GM19372 (cell line): ENCODE results near the gene C4orf17.

Experiments
- ATAC-seq: cut with Tn5 transposase; IDR thresholded peaks from one replicate; pipeline ENCODE4 v1.9.1; 2021; ENCODE audit warnings: mild to moderate bottlenecking, low read depth, moderate library complexity; ENCODE audit not compliant: unreplicated experiment

C4orf17 gene

DNA sequence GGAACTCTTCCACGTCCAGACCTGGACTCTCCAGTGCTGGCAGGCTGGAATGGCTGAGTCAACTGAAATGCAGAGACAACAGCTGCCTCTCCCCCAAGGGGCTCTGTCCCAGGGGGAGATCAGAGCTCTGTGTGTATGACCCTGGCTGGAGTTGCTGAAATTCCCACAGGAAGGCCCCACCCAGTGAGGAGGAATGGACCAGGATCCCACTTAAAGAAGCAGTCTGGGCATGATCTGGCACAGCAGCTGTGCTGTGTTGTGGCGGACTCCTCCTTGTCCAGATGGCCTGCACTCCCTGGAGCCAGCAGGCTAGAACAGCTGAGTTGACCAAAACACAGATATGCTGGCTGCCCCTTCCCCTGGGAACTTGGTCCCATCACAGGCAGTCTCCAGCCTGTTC lies 25.4 kb downstream of the C4orf17 start:
- ATAC-seq = no peak

DNA sequence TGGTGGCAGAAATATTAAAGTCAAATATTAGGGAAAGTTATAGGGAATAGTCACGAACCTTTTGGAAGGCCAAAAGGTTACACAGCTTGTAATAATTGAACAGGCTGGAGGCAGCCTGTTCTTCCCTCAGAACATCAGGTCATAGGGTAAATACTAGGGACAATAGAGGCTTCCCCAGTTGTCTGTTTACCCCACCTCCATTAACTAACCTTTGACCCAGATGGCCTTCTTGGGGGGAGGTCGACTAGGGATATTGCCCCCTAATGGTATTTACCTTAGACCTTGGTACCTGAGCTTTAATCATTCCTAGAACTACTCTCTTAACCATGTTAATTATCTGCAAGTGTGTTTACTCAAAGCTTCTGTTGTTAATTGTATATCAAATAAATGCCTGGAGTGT lies 26.0 kb downstream of the C4orf17 start:
- ATAC-seq = no peak

- ATAC-seq = no peak
Observed at GRCh38 chr4:99537674-99538073, 26.9 kb downstream of the C4orf17 start.

GRCh38 chr4:99540277-99540939 lies 29.6 kb downstream of the C4orf17 start:
- ATAC-seq = no peak

GRCh38 chr4:99552872-99553271 lies 42.1 kb downstream of the C4orf17 start:
- no peak for ATAC-seq

DNA sequence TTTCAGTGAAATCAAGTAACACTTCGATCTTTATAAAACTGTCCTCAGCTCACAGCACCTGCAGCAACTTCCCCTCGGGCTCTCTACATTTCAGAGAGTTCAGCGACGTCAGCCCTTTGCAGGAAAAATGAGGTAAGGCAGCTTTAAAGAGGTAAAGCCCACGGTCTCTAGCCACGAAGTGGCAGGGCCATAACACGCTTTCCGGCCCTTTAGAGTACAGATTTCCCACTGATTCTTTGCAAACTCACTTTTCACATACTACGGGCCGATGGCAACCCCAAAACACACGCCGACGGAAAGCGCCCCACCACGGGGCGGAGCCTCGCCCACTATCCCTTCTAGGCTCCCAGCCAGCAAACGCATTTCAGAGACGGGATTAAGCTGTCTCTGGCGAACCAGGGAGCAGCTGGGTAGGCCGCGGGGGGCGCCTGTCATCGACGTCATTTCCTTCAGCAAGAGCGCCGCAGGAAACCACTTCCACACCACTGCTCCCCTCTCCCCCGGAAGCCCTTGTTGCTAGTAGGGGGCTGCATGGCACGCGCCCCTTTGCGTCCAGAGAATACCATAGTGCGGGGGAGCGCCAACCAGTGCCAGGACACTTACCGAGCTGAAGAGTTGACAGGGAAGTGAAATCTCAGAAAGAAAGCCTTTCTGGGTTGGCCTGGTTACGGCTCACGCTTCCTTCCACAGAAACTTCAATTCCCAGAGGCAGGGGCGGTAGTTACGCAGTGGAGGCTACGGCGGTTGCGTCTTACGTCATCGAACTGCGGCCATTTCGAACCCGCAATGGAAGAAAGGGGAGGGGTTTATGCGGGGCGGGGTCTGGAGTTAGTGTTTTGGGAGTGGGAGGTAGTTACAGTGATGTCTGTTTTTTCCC lies 52.7 kb downstream of the C4orf17 start, which contains the start of gene TRMT10A:
TRMT10A (minus strand) TSS at position 730 of the 877 bp plus-strand sequence. CDS start 4,701 bp downstream, outside the sequence.
- peak; percentile 91 for ATAC-seq

GRCh38 chr4:99564921-99565320 lies 54.1 kb downstream of the C4orf17 start:
- no peak for ATAC-seq

DNA sequence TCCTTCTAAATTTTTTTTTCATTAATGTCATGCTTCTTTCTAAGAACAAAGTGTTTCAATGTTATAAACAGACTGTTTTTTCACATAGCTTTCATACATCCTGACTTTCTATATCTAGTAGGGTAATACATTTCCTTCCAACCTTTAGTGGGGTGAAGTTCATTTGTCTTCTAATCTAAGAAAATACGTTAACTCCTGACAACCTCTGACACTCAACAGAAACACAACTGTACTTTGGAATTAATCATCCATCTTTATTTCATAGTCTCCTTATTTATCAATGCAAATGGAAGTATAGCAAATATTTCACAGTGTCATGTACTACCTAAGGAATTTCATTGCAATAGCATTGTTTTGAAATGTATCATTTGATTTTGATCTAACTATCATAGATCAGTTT lies 61.1 kb downstream of the C4orf17 start:
- ATAC-seq = no peak

GRCh38 chr4:99572527-99573240 lies 61.9 kb downstream of the C4orf17 start:
- no peak for ATAC-seq

GRCh38 chr4:99573735-99574368 lies 63.0 kb downstream of the C4orf17 start:
- no peak for ATAC-seq

- ATAC-seq = peak; percentile 68
Observed at GRCh38 chr4:99574530-99575324, 63.9 kb downstream of the C4orf17 start, which contains the start of gene MTTP. MTTP (plus strand) TSS chr4:99574824; CDS start chr4:99574910, 86 bp downstream.

- no peak for ATAC-seq
Observed at GRCh38 chr4:99578714-99579113, 67.9 kb downstream of the C4orf17 start.

- ATAC-seq = no peak
Observed at GRCh38 chr4:99585516-99585915, 74.7 kb downstream of the C4orf17 start.

DNA sequence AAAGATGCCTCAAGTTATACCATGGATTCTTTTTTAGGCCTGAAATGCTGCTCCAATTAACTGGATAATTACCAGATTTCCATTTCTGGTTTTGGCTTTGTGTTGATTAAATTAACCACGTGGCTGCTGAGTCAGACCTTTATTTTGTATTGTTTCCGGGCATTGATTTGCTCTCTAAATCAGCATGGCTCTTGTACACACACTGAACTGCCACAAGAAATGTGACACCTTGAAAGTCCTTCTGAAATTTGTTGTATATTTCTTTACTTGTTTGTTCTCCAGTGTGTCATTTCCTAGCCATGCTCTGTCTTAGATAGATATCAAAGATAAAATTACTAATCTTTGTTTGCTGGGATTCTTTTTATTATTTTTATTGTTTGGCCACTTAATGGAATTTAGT lies 75.5 kb downstream of the C4orf17 start:
- no peak for ATAC-seq

DNA sequence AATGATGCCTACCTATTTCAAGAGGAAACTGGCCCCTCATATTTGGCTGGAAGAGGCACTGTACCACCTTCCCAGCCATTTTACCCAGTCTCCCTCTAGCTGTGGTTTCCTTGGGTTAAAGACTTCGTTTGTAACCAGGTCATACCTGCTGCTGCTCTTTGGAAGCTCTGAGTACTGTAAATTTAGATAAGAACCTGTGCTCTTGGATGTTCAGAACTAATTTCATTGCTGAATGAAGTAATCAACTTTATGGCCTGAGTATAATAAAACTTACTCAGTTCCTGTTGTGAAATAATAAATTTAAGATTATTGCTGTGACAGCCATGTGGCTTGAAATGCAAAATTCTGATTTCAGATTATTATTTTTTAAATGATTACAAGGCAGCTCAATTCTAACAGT lies 76.0 kb downstream of the C4orf17 start:
- ATAC-seq = no peak

DNA sequence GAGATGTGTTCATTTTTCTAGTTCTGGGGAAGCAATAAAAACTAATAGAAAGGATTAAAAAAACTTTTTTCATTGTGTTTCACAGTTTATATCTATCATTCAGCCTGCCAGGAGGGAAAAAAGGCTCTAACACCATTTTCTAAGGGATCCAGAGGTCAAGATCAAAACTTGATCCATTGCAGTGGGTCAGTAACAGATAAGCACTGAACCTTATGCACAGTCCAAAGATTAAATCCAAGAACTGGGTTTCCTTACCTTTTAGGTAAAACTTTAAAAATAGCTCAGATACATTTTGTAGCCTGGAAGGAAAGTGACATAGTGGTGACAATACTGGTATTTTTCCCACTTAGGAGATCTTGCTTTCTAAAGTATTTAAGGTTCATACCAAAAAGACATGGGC lies 76.5 kb downstream of the C4orf17 start:
- ATAC-seq = no peak

DNA sequence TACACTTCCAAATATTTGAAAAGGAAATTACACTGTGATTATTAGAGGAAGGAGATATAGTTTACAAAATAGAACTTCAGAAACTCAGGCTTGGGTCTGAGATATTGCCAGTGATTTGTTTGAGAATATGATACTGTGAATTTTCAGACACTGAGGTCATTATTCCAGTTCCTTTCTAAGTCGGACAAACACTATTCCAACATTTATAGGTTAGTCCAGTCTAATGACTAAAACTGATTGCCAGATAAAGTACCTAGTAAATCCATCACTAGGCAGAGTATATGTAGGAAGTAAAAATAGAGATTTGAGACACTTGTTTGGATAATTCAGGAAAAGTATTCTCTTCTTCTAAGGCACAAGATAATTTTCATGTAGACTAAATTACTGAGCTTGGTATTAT lies 77.0 kb downstream of the C4orf17 start:
- no peak for ATAC-seq

GRCh38 chr4:99591757-99592156 lies 80.9 kb downstream of the C4orf17 start:
- ATAC-seq = no peak
